K562 (cell line): ENCODE results near the gene LRP1. TPM values are rescaled to one million over a fixed set of nuclear protein-coding genes. Genes with fewer than 3 reads are reported as not detected.
A peak's percentile ranks its signal among the peaks of the same experiment; 100 is the strongest.

ENCODE experiments used
- BRCA1 ChIP-seq, 2 experiments: fragments of 450-650 bp in 1 of 2; sonication (generic) in 1 of 2; formaldehyde crosslinking in 1 of 2; IDR thresholded peaks; 2 replicates each; pipeline versions ENCODE4 v1.5.0 to v1.6.1; 2017 to 2020; ENCODE audit warnings: mild to moderate bottlenecking in 1 of 2, missing genetic modification reagents in 1 of 2
- BRF1 ChIP-seq: IDR thresholded peaks from 3 replicates; pipeline ENCODE4 v1.6.1; 2011; ENCODE audit warnings: borderline replicate concordance, mild to moderate bottlenecking; ENCODE audit not compliant: insufficient read length; ENCODE audit errors: extremely low read depth
- FOXJ3 ChIP-seq: sonication (generic); formaldehyde crosslinking; IDR thresholded peaks from 2 replicates; pipeline ENCODE4 v1.4.0; 2020; ENCODE audit warnings: mild to moderate bottlenecking, missing genetic modification reagents
- IFI16 ChIP-seq: fragments of 250-450 bp; sonication (Bioruptor Pico); IDR thresholded peaks from 2 replicates; pipeline ENCODE4 v2.1.2; 2022; ENCODE audit warnings: mild to moderate bottlenecking, inconsistent platforms
- MTA3 ChIP-seq: fragments of 450-650 bp; formaldehyde crosslinking; IDR thresholded peaks from 2 replicates; pipeline ENCODE4 v1.6.1; 2017; ENCODE audit warnings: mild to moderate bottlenecking, borderline replicate concordance
- MYNN ChIP-seq, 2 experiments: sonication (generic); formaldehyde crosslinking in 1 of 2; IDR thresholded peaks; 2 replicates each; pipeline versions ENCODE4 v1.5.0 to v1.6.1; 2016 to 2020; ENCODE audit warnings: antibody characterized with exemption in 1 of 2, missing genetic modification reagents in 1 of 2
- NEUROD1 ChIP-seq: fragments of 150-350 bp; IDR thresholded peaks from 2 replicates; pipeline ENCODE4 v1.6.1; 2014; ENCODE audit warnings: borderline replicate concordance, low read length, low read depth; ENCODE audit not compliant: partially characterized antibody
- PURB ChIP-seq: sonication (generic); formaldehyde crosslinking; IDR thresholded peaks from 2 replicates; pipeline ENCODE4 v1.9.0; 2021; ENCODE audit warnings: low read depth, mild to moderate bottlenecking, missing genetic modification reagents
- TAF1 ChIP-seq: IDR thresholded peaks from 2 replicates; pipeline ENCODE4 v1.6.1; 2011; ENCODE audit warnings: mild to moderate bottlenecking, low read length, moderate library complexity; ENCODE audit not compliant: insufficient read depth, control insufficient read depth, severe bottlenecking; ENCODE audit errors: extremely low read depth
- ZNF77 ChIP-seq: fragments of 250-450 bp; sonication (Bioruptor Pico); IDR thresholded peaks from 2 replicates; pipeline ENCODE4 v1.5.0; 2020
- ZNF785 ChIP-seq: fragments of 250-450 bp; sonication (Bioruptor Pico); IDR thresholded peaks from 2 replicates; pipeline ENCODE4 v1.4.0; 2020; ENCODE audit warnings: mild to moderate bottlenecking
- ZSCAN32 ChIP-seq: fragments of 450-650 bp; formaldehyde crosslinking; IDR thresholded peaks from 2 replicates; pipeline ENCODE4 v1.4.0; 2020; ENCODE audit warnings: mild to moderate bottlenecking, moderate library complexity
- polyA plus RNA-seq, 8 experiments: library from polyadenylated mRNA; depleted of rRNA in 4 of 8; stranded (reverse) in 5 of 8; unstranded in 3 of 8; fragments of >200 nt; fragmentation: Nextera tagmentation in 2 of 8; fragmentation: Illumina TruSeq in 1 of 8; extraction: Ambion mirVana in 2 of 8; extraction: Trizol in 1 of 8; gene quantifications; 2 replicates each; pipeline versions ENCODE4 v1.2.1 to v1.2.3, GENCODE V29; 2011 to 2014; ENCODE audit warnings: inconsistent platforms in 1 of 8, missing spikeins in 1 of 8
- total RNA-seq, 7 experiments: library from RNA; depleted of rRNA in 6 of 7; stranded (reverse); fragments of >200 nt in 6 of 7; fragmentation: Illumina TruSeq in 2 of 7; extraction: Trizol in 2 of 7; gene quantifications; 2 replicates each; pipeline versions ENCODE4 v1.2.1 to v1.2.3, GENCODE V29; 2011 to 2021; ENCODE audit warnings: low replicate concordance in 1 of 7
- TF ChIP-seq, protein P1 (sequence below), 3 experiments: IDR thresholded peaks in 2 of 3; conservative IDR thresholded peaks in 1 of 3; 2 replicates each; pipeline ENCODE4 v1.5.1; 2011 to 2012; ENCODE audit warnings: low read length in 3 of 3, mild to moderate bottlenecking in 3 of 3, control low read depth in 2 of 3, improper control_type of control experiment in 1 of 3, inconsistent platforms in 1 of 3, low read depth in 1 of 3, mixed read lengths in 1 of 3, moderate library complexity in 1 of 3; ENCODE audit not compliant: insufficient read depth in 2 of 3
- TF ChIP-seq, protein P2 (sequence below): sonication (generic); formaldehyde crosslinking; IDR thresholded peaks from 2 replicates; pipeline ENCODE4 v1.8.0; 2022; ENCODE audit warnings: missing genetic modification reagents, mild to moderate bottlenecking, borderline replicate concordance
- TF ChIP-seq, protein P3 (sequence below): conservative IDR thresholded peaks from 2 replicates; pipeline ENCODE4 v1.6.1; 2011; ENCODE audit warnings: low read depth, mild to moderate bottlenecking, low read length; ENCODE audit not compliant: control insufficient read depth
- TF ChIP-seq, protein P4 (sequence below): fragments of 450-650 bp; IDR thresholded peaks from 2 replicates; pipeline ENCODE4 v1.7.1; 2018; ENCODE audit warnings: mild to moderate bottlenecking, low read depth; ENCODE audit not compliant: partially characterized antibody

LRP1 gene
- total and polyA plus RNA-seq, 9 of the 15 experiments (the other 6 are each of a cell fraction or from before 2014, with no cell fraction given) = 0.04 to 0.64 (median 0.19) TPM; not detected in 2

DNA sequence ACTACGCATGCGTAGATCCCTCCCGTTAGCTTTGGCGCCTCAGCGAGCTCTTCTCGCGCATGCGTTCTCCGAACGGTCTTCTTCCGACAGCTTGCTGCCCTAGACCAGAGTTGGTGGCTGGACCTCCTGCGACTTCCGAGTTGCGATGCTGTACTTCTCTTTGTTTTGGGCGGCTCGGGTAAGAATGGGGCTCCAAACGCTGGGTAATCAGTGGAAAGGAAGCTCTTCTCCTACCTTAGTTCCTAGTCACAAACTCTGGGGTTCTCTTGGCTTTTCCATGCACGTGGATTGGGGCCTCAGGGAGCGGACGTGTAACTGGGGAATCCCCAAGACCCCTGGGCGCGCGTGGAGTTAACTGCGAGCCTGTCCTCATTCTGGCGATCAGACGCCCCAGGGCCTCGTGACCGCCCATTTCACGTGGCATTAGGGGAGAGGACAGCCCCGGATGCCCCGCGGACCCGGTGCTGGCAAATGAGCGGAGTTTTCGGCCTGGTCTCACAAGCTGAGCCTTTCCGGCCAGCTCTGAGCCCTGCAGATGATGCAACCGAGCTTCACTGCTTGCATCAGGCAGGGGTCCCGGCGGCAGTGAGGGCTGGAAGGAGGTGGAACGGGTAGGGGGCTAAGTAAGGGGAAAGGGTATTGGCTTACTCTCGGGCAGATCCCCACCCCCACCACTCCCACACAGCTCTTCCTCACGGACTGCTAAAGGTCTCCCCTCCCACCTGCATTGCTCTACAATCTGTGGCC, 101.5 kb downstream of the LRP1 start, which contains the start of gene SHMT2 (continued):
- TF ChIP-seq TAF1 = peak; percentile 54
- TF ChIP-seq, protein P1, sequence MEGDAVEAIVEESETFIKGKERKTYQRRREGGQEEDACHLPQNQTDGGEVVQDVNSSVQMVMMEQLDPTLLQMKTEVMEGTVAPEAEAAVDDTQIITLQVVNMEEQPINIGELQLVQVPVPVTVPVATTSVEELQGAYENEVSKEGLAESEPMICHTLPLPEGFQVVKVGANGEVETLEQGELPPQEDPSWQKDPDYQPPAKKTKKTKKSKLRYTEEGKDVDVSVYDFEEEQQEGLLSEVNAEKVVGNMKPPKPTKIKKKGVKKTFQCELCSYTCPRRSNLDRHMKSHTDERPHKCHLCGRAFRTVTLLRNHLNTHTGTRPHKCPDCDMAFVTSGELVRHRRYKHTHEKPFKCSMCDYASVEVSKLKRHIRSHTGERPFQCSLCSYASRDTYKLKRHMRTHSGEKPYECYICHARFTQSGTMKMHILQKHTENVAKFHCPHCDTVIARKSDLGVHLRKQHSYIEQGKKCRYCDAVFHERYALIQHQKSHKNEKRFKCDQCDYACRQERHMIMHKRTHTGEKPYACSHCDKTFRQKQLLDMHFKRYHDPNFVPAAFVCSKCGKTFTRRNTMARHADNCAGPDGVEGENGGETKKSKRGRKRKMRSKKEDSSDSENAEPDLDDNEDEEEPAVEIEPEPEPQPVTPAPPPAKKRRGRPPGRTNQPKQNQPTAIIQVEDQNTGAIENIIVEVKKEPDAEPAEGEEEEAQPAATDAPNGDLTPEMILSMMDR (IDR thresholded peaks at IDR 0.05 in 2 of 3, conservative IDR thresholded peaks at IDR 0.05 in 1 of 3; ENCODE audit: insufficient read depth in 2 of 3, low read depth in 1 of 3, low read length in 3 of 3) = no peak
- no peak for TF ChIP-seq BRF1
- TF ChIP-seq BRCA1 (IDR thresholded peaks at IDR 0.05) = no peak
- no peak for TF ChIP-seq BRCA1 (CRISPR knock-in tag; IDR thresholded peaks at IDR 0.05)
- TF ChIP-seq NEUROD1 = no peak
- no peak for TF ChIP-seq MYNN (IDR thresholded peaks at IDR 0.05)
- TF ChIP-seq MYNN (CRISPR knock-in tag; IDR thresholded peaks at IDR 0.05) = no peak
- TF ChIP-seq FOXJ3 (CRISPR knock-in tag) = no peak
- TF ChIP-seq, protein P2, sequence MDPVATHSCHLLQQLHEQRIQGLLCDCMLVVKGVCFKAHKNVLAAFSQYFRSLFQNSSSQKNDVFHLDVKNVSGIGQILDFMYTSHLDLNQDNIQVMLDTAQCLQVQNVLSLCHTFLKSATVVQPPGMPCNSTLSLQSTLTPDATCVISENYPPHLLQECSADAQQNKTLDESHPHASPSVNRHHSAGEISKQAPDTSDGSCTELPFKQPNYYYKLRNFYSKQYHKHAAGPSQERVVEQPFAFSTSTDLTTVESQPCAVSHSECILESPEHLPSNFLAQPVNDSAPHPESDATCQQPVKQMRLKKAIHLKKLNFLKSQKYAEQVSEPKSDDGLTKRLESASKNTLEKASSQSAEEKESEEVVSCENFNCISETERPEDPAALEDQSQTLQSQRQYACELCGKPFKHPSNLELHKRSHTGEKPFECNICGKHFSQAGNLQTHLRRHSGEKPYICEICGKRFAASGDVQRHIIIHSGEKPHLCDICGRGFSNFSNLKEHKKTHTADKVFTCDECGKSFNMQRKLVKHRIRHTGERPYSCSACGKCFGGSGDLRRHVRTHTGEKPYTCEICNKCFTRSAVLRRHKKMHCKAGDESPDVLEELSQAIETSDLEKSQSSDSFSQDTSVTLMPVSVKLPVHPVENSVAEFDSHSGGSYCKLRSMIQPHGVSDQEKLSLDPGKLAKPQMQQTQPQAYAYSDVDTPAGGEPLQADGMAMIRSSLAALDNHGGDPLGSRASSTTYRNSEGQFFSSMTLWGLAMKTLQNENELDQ (CRISPR knock-in tag) = no peak
- TF ChIP-seq ZNF785 = no peak
- no peak for TF ChIP-seq ZNF77 (CRISPR knock-in tag)
- peak; percentile 92 for TF ChIP-seq ZSCAN32
- TF ChIP-seq PURB (CRISPR knock-in tag) = no peak
- TF ChIP-seq, protein P3, sequence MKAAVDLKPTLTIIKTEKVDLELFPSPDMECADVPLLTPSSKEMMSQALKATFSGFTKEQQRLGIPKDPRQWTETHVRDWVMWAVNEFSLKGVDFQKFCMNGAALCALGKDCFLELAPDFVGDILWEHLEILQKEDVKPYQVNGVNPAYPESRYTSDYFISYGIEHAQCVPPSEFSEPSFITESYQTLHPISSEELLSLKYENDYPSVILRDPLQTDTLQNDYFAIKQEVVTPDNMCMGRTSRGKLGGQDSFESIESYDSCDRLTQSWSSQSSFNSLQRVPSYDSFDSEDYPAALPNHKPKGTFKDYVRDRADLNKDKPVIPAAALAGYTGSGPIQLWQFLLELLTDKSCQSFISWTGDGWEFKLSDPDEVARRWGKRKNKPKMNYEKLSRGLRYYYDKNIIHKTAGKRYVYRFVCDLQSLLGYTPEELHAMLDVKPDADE = peak; percentile 35; the same call in 1 of the 2 replicates
- no peak for TF ChIP-seq MTA3
- TF ChIP-seq, protein P4, sequence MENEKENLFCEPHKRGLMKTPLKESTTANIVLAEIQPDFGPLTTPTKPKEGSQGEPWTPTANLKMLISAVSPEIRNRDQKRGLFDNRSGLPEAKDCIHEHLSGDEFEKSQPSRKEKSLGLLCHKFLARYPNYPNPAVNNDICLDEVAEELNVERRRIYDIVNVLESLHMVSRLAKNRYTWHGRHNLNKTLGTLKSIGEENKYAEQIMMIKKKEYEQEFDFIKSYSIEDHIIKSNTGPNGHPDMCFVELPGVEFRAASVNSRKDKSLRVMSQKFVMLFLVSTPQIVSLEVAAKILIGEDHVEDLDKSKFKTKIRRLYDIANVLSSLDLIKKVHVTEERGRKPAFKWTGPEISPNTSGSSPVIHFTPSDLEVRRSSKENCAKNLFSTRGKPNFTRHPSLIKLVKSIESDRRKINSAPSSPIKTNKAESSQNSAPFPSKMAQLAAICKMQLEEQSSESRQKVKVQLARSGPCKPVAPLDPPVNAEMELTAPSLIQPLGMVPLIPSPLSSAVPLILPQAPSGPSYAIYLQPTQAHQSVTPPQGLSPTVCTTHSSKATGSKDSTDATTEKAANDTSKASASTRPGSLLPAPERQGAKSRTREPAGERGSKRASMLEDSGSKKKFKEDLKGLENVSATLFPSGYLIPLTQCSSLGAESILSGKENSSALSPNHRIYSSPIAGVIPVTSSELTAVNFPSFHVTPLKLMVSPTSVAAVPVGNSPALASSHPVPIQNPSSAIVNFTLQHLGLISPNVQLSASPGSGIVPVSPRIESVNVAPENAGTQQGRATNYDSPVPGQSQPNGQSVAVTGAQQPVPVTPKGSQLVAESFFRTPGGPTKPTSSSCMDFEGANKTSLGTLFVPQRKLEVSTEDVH = no peak
- no peak for TF ChIP-seq IFI16
